Astrocyte of the cerebellum (primary cell): ENCODE data around the gene ITGA11.

Experiments used
- DNase-seq: peaks from one replicate; pipeline ENCODE4 v3.0.0-alpha.2; 2011; ENCODE audit warnings: low read depth
- H3K4me3 ChIP-seq: 2 replicates; pipeline ENCODE4 v1.5.1; 2011; ENCODE audit warnings: mild to moderate bottlenecking, low read depth, low read length, moderate library complexity
- CTCF ChIP-seq: IDR thresholded peaks from 2 replicates; pipeline ENCODE4 v1.5.1; 2012; ENCODE audit warnings: low read length, low read depth, moderate library complexity, mild to moderate bottlenecking; ENCODE audit errors: missing control alignments
- in situ Hi-C: cut with HindIII; loops from 2 replicates; pipeline ENCODE4 v1.10.0; 2017; ENCODE audit warnings: low sequenced_read_pairs

ITGA11 gene

GRCh38 chr15:68284616-68285258 lies 147.2 kb downstream of the ITGA11 start:
- in situ Hi-C loops: no loop called here
- no peak for DNase-seq
- H3K4me3 ChIP-seq: no peak overlapping the region
- TF ChIP-seq CTCF: no peak

DNA sequence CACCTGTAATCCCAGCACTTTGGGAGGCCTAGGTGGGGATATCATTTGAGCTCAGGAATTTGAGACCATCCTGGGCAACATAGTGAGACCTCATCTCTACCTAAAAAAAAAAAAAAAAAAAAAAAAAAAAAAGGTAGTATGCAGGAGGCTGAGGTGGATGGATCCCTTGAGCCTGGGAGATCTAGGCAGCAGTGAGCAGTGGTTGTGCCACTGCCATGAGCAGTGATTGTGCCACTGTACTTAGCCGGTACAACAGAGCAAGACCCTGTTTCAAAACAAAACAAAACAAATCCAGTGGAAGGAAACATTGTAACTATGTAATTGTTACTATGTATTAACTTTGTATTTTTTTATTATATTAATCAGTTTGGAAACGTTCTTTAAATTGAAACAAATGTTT lies 148.6 kb downstream of the ITGA11 start:
- TF ChIP-seq CTCF: no peak
- in situ Hi-C loops: no loop called here
- no peak for DNase-seq
- H3K4me3 ChIP-seq: no peak overlapping the region

DNA sequence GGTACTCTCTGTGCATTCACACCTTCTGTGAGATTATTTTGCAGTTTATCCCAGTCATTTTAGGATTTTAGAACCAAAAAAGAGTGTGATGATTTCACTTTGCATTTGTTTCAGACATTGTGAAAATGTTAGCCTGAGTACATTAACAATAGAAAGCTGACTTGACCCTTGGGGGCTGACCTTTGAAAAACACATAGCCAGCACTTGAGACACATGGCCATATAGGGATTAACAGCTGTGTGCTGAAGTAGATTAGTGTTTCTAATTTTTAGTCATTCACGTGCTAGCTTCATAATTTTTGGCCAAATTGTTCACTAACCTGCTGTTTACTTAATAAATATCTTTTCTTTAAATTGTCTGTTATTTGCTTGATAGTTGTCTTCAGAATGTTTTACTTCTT lies 151.0 kb downstream of the ITGA11 start:
- in situ Hi-C loops: no loop called here
- H3K4me3 ChIP-seq: peak overlapping the region; percentile 18
- no peak for TF ChIP-seq CTCF
- DNase-seq: no peak

DNA sequence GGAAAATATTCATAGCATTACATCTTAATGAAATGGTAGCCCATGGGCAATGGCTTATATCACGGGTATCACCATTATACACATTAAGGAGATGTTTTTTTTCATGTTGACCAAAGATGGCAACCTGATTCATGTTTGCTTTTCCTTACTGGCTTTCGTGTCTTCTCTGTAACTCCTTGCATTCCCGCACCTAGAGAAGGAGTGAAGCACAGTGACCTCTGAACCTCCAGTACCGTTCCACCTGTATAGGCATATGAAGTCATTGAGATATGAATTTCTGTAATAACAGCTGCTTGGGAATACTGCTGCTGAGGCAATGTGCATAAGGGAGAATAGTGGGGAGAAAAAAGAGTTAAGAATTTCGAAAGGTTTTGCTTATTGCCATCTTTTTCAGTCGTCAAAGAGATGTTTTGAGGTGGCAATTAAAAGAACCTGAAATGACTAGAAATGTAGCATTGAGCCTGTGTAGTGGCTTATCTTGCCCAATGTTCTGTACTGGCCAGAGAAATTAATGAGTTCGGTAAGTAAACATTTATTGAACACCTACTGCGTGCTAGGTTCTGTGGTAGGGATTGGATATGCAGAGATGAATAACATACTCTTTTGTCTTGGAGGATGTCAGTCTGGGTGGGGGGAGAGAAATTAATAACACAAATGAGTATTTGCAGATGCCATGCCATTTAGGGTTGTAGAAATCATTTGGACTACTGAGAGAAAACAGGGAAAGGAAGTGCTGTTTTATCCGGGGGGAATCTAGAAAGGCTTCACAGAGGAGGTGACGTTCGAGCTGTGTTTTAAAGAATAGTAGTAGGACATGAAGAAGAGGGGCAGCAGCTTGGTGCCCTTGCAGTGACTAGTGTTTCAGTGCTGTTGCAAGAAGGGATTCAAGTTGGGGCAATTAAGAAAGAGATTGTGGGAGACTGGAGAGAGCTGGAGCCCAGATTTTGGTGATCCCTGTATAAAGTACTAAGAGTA lies 151.9 kb downstream of the ITGA11 start:
- H3K4me3 ChIP-seq: peak overlapping the region; percentile 83
- TF ChIP-seq CTCF: no peak
- no peak for DNase-seq
- in situ Hi-C loops: no loop called here

GRCh38 chr15:68278595-68279405 lies 153.2 kb downstream of the ITGA11 start:
- DNase-seq: no peak
- no peak for TF ChIP-seq CTCF
- in situ Hi-C loops: no loop called here
- peak overlapping the region; percentile 83 for H3K4me3 ChIP-seq

GRCh38 chr15:68278345-68278594 lies 153.7 kb downstream of the ITGA11 start:
- in situ Hi-C loops: no loop called here
- no peak for DNase-seq
- peak overlapping the region; percentile 83 for H3K4me3 ChIP-seq
- TF ChIP-seq CTCF: no peak
